Colon (tissue), 2 donors: ENCODE measurements around the gene STXBP6.
A peak's percentile ranks its signal among the peaks of the same experiment; 100 is the strongest.
"Not testable (repeated sequence)": the region's sequence is repeated elsewhere in the genome, so short reads cannot be mapped to it uniquely, and the experiment has no call there.

ENCODE experiments used
- FAIRE-seq: peaks from 2 replicates; lab custom pipeline; 2012; peaks lifted over from hg19 to GRCh38; lab: Jason Lieb, UNC
- donor health status: control.
- donor health status: control.

Gene STXBP6

DNA sequence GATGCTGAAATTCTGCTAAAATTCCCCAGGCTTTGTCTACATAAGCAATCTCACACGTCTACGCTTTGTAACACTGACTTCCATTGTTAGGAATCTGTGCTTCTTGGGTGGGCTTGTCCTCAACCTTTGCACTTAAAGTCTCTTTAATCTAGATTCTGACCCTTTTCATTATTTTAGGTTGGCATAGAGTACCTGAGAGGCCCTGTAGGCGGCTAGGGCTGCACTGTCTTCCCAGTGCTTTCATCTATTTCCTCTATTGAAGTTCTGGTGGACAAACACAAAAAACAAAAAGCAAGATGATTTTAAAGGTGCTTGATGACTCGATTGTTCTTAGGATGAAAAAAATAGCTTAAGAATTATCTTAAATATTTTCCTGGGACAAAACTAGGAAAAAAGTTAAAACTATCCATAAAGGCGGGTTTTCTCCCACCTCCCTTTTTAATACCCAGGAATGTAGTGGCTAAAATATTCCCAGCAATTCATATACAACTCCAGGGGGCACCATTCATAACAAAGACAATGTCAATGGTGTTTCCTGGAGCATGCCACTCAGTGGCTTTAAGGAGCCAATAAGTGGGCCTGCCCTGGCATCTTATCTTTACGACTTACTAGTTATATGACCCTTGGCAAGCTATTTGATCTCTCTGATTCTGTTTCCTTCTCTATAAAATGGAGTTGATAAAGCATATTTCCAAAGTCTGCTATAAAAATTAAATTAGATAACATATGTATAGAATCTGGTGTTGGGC, 197.5 kb downstream of the STXBP6 start:
- peak; percentile 38 for FAIRE-seq

DNA sequence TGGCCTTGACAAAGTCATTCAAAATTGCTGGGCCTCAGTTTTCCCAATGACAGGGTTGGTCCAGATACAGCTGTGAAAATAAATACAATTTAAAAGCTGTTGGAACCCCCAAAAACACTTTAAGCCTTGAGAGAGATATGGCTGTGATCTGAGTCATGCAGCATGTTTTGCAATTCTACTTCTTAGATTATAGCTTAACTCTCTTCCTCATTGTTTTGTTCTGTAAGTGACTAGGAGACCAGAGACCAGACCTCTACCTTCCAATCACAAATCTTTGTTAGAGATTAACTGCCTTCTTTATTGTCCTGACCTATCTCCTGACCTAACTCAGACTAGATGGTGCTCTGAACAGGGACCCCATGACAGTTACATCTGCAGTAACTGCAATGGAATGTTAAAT, 198.1 kb downstream of the STXBP6 start:
- no peak for FAIRE-seq

DNA sequence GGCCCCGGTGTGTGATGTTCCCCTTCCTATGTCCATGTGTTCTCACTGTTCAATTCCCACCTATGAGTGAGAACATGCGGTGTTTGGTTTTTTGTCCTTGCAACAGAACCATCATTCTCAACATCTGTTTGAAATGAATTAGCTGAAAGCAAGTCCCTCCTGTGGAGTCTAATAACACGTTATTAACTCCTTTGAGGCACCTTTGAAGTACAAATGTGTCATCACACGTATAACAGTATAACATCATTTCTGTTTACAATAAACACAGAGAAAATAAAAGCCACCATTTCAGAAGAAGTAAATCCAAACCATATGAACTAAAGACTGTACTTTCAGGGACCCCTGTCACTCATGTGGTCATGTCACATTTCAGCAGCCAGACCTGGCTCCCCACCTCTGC, 198.5 kb downstream of the STXBP6 start:
- no peak for FAIRE-seq

DNA sequence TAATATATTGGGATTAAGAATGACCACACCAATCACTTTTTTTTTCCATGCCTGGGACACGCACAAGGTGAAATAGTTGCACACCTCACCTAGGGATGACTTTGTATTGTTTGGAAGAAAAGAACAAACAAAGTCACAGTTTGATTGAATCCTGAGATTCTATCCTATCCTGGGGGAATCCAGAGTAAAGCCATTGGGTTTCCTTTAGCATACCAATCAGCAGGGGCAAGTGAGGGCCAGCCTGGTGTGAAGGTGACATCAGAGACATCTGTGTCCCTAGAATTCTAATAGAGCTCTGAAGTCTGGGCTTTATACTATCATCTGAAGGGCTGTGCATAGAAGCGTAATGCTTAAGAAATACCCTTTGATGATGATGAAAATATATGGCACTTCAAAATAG, 199.9 kb downstream of the STXBP6 start:
- no peak for FAIRE-seq

DNA sequence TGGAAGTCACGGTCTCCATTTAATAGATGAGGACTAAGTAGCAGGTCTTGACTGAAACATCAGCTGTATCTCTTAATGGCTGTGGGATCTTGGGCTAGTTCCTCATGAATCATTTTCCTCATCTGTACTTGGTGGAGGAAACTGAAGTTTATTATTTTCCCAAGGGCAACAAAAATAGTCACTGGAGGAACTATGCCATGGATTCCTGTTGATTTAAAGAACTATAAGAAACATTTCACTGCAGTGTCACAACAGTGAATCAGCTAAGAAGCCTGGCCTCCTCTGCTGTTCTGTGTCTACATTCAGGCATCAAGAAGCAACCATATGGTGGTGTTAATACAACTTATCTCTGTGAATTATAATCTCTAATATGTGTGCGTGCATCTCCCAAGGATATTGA, 200.5 kb downstream of the STXBP6 start:
- no peak for FAIRE-seq

DNA sequence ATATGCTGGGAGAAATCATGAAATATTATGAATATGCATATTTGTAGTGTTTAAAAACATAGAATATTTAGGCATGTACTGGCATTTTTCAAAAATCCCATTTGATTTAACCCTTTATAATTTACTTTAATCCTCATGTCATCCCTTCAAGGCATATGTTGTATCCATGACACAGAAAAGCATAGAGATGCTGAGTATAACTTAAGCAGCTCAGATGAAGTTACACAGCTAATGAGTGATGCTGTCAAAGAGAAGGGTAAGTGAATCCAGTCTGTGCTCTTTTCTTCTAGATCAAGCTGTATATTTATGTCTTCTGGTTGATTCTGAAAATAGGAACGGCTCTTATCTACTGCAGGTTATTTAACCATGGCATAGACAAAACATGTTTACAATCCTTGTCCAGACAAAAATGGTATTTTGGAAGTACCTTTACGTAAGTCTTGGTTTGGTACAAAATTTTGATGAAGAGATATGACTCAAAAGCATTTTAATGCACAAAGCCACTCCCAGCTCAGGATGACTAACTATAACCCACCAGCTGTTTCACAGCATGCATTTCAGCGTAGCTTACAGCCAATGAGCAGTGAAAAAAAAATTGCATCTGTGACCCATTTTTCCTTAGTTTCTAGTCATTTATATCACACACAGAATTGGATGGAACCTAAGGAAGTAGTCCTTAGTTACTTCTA, 201.7 kb downstream of the STXBP6 start:
- FAIRE-seq: no peak

DNA sequence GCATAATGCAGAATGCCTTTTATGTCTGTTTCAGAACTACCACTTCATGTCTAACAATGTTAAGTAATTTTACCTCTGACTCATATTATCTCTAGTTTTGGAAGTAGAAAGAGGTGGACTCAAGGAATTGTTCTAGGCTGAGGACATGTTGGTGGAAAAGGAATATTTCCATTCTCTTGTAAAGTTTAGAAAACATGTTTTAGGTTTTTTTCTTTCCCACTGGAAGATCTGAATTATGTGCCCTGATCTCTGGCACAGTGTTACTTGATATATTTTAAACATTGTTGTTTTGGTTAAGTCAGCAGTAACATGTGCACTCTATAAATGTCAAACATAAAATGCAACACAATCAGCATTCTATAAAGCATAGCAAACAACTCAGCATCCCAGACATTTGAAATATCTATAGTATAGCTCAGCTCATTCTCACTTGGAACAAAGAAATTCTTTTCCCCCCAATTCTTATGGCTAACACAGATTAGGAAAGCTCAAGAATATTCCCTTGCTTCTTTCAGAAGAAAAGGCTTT, 202.3 kb downstream of the STXBP6 start:
- no peak for FAIRE-seq

DNA sequence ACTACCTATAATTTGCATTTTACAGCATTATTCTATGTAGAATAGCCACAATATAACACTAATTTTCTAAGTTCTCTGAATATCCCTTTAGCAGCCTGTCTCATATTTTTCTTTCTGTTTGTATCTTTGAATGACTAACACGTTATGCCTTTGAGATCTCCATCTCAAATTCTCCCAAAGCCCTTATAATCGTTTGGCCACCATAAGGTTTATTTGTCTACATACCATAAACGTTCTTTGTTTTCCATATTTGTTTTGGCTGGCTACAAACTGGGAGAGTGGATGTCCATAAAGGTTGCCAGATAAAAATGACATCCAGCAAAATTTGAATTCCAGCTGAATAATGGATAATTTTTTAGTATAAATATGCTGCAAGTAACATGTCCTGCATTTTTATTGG, 203.7 kb downstream of the STXBP6 start:
- FAIRE-seq: no peak

DNA sequence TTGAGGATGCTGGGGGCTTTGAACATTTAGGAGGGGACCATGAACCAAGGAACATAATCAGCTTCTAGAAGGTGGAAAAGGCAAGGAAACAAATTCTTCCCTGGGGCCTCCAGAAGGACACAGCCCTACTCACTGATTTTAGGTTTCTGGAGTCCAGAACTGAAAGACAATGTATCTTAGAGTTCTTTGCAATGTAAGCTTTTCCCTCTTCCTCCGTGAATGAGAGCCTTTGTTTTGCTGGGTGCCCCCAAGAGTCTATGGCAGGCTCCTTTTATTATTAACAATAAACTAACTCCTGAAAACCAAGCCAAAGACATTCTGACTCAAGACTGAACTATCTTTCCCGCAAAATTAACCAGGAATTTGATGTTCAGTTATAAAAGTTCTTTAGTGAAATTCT, 204.1 kb downstream of the STXBP6 start:
- no peak for FAIRE-seq

DNA sequence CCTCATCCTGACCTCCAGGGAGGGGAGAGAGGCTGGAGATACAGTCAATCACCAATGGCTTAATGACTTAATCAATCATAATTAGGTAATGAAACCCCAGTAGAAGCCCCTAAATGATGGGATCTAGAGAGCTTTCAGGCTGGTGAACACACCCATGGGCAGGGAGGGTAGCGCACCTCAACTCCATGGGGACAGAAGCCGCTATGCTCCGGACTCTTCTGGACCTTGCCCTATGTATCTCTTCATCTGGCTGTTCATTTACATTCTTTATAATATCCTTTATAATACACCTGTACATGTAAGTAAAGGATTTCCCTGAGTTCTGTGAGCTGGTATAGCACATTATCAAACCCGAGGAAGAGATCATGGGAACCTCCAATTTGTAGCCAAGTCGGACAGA, 205.9 kb downstream of the STXBP6 start:
- FAIRE-seq: no peak

DNA sequence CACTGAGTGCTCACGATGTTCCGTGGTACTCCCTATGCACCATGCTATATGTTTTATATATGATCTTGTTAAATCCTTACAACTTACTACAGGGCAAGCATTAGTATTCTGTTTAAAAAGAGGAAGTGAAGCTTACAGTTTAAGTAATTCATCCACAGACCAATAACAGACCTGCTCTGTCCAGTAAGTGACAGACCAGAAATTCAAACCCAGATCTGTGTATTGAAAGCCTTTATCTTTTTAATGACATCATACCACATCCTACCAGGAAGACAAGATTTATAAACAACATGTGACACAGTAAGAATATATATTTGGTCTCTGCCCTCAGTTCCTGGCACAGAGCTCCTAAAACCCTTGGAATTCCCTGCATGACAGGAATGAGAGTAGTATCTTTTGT, 206.5 kb downstream of the STXBP6 start:
- no peak for FAIRE-seq

DNA sequence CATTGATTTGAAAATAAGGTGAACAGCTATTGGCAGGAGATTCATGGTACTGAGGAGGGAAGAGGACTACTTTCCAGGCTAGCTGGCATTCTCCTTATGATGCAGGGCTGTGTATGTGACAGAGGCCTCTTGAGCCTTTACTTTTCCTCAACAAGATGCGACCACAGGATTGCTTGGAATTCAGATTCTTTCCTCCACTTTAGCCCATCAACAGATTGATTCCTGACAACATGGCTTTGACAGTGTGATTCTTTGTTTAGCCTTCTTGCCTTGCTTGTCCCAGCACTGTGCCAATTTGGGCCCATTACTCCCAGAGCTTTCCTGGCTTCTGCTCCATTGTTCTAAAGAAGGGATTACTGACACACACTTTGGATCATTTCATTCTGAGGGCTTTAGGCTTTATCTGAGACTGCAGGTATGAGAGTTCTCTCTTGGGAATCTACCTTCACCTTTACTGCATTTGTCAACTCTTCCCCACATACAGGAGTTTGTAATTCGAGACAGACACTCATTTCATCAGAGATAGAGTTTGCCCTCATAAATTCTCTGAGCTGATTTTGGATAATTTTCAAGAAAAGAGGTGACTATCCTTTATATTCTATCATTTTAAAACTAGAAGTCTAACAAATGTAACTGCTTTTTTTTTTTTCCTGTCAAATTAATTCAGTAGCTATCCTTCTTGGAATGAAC, 209.6 kb downstream of the STXBP6 start:
- no peak for FAIRE-seq

DNA sequence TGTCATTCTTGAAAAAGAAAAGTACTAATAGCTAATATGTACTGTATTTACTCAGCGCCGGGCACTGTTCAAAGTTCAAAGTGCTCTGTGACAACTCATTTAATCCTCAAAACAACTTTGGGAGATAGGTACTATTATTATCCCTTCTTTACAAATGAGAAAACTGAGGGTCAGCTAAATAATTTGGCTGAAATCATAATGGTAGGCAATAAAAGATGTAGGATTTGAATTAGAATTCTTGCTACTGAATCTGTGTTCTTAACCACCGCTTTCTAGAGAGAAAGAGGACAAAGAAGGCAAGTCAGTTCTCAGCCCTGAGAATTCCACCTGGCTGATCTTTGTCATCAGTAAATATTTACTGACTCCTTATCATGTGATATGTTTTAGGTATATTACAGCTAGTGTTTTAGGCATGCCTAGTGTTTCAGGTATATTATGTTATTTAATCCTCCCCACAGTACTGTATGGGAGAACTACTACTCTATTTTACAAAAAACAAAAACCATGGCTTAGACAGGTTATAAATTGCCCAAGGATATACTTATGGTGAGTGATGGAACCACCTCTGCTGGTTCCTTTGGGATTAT, 210.2 kb downstream of the STXBP6 start:
- no peak for FAIRE-seq

DNA sequence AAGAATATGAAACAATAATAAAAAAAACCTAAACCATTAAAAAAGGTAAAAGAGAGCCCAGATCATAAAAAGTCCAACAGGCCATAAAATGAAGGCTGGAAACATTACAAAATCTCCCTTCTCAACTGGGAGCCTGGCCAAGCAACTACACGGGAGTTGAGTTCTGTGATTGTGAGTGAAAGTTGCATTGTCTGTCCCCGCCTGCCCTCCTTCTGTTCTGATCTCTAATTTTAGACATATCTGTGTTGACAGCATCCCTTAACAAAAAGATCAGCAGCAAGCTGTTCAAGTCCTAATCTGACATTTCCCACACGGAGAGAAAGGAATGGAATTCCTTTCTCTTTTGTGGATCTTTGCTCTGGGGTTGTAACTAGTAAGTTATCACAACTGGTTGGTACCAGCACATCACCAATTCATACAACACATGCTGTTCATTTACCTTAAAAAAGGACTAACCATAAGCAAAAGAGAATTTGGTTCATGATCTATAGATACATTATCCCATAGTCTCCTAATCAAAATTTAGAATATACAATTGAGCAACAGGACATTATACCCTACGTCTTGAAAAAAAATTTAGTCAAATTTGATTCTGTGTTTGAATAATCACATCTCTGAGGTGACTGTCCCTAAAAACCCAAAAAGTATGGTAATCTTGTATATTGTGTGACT, 210.9 kb downstream of the STXBP6 start:
- FAIRE-seq: no peak

DNA sequence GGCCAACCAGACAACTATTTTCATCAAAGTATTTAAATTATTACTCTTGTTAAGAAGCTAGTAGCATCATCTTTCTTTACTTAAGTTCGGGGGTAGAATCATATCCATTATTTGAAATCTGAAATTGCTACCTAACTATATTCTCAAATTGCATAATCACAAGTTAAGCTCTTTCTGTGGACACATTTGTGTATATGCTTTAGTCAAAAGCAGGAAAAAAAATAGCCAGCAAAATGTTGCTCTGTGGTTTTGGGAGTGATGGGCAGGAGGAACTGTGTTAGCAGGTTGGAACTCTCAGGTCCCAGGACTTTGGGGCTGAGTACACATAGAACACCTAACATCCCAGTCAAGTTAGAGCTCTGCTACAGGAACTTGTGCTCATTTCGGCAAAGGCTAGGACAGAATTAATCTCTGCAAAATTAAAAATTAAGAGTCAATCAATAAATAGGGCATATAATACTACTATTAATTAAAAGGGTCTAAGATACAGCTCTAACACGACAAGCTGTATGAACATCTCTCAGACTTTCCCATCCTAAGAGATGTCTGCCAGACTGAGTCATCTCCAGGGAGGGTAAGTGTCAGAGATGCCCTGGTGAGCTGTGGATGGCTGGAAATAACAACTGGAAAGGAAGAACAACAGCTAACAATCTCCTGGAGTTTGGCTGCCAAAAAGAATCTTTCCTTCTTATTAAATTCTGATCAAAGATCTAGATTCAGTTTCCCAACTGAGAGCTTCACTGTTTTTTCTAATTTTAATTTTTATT, 212.5 kb downstream of the STXBP6 start:
- FAIRE-seq: no peak

DNA sequence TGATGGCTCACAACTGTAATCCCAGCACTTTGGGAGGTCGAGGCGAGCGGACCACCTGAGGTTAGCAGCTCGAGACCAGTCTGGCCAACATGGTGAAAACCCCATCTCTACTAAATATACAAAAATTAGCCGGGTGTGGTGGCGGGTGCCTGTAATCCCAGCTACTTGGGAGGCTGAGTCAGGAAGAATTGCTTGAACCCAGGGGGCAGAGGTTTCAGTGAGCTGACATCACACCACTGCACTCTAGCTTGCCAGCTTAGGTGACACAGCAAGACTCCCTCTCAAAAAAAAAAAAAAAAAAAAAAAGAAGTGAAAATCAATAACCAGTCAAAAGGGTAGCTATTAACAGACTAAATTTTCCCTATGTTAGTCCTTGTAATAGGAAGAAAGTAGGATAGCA, 213.6 kb downstream of the STXBP6 start:
- FAIRE-seq: not testable (repeated sequence)

DNA sequence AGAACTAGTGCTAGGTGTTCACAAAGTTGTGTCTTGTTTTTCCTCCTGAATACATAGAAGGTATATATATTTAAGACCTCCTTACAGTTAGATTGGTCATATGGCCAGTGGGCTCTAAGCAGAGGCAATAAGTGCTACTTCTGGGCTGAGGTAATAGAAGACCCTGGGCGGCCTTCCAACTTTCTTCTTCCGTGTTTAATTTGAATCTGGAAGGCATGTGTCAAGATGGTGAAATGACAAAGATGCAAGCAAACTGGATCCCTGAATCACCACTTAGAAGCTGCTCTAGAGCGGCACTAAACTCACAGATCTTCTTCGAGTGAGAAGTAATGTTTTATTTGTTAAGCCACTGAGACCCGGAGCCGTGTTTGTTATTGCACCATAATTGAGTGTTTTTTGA, 215.0 kb downstream of the STXBP6 start:
- FAIRE-seq: no peak

DNA sequence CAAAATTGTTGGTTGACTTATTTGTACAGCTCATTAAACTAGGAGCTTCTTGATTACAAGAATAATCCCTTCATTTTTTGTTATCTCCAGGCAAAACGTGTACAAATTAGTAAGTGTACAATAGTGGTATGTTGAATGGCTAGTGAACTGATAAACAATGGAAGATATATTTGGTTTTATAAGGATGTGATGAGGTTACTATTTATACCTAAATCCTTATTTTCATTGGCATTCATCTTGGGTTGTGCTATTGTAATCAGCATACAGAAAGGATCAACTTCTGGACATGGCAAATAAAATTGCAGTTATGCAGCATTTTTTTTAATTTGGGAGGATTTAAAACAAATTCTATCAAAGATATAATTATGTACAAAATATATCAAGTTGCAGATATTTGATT, 216.6 kb downstream of the STXBP6 start:
- no peak for FAIRE-seq

DNA sequence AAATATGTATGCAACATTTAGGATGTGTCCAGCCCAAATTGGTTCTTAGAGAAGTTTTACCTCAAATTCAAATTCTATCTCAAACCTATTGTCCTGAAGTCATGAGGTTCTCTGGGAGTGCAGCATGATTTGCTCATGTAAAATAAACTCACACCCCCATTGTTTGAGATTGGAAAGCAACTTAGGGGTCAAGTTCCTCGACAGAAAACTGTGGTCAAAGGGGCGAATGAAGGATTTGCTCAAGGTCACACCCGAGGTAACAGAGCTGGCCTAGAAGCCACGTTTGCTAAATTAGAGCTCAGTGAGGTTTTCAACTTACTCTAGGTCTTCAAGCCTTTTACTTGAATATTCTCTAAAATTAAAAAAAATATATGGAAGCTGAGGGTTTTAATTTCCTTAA, 218.3 kb downstream of the STXBP6 start:
- no peak for FAIRE-seq

DNA sequence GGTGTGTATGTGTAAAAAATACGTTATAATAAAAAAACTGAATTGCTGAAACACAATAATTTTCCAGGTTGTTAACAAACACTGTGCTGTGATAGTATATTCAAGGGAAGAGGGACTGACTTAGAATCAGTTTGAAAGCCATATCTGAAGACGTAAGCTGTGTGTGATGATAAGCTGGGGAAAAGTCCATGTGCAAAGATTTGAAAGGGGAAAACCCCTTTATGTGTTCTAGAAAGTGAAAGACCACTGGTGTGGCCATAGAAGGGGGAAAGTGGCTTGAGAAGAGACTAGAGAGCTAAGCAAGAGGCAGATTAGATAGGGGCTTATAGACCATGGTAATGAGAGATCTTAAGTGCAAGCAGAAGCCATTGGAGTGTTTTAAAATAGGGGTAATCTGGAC, 220.1 kb downstream of the STXBP6 start:
- FAIRE-seq: no peak

DNA sequence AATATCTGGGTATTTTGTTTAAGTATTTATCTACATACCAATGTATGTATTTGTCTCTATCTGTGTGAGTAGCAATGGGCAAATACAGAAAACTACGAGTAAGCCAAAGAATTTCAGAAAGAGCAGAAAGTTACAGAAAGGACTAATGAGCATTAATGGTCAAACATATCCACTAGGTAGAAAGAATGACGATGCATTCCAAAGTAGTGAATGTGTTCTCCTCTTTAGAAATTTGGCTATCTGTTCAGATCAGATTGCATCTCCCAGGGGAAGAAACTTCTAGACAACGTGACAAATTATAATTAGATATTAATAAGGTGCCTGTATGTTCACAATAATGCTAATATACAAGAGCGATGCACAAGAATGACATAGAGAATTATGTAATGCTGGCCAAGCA, 221.5 kb downstream of the STXBP6 start:
- FAIRE-seq: no peak
